C4-2B (cell line): ENCODE results near the gene FRMPD1.

Experiments
- H3K27ac ChIP-seq: fragments of 450-650 bp; 2 replicates; pipeline ENCODE4 v1.5.1; 2017
- ZFX ChIP-seq: fragments of 450-650 bp; IDR thresholded peaks from 2 replicates; pipeline ENCODE4 v1.6.1; 2017
- TF ChIP-seq, protein P1 (sequence below): fragments of 450-650 bp; conservative IDR thresholded peaks from 2 replicates; pipeline ENCODE4 v1.5.1; 2017; ENCODE audit warnings: mild to moderate bottlenecking

The FRMPD1 gene

GRCh38 chr9:37727013-37727412 lies 76.3 kb downstream of the FRMPD1 start:
- no peak for TF ChIP-seq ZFX
- TF ChIP-seq, protein P1, sequence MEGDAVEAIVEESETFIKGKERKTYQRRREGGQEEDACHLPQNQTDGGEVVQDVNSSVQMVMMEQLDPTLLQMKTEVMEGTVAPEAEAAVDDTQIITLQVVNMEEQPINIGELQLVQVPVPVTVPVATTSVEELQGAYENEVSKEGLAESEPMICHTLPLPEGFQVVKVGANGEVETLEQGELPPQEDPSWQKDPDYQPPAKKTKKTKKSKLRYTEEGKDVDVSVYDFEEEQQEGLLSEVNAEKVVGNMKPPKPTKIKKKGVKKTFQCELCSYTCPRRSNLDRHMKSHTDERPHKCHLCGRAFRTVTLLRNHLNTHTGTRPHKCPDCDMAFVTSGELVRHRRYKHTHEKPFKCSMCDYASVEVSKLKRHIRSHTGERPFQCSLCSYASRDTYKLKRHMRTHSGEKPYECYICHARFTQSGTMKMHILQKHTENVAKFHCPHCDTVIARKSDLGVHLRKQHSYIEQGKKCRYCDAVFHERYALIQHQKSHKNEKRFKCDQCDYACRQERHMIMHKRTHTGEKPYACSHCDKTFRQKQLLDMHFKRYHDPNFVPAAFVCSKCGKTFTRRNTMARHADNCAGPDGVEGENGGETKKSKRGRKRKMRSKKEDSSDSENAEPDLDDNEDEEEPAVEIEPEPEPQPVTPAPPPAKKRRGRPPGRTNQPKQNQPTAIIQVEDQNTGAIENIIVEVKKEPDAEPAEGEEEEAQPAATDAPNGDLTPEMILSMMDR: no peak
- no peak overlapping the region for H3K27ac ChIP-seq

GRCh38 chr9:37729499-37729898 lies 78.7 kb downstream of the FRMPD1 start:
- no peak for TF ChIP-seq ZFX
- TF ChIP-seq, protein P1: no peak
- H3K27ac ChIP-seq: no peak overlapping the region

DNA sequence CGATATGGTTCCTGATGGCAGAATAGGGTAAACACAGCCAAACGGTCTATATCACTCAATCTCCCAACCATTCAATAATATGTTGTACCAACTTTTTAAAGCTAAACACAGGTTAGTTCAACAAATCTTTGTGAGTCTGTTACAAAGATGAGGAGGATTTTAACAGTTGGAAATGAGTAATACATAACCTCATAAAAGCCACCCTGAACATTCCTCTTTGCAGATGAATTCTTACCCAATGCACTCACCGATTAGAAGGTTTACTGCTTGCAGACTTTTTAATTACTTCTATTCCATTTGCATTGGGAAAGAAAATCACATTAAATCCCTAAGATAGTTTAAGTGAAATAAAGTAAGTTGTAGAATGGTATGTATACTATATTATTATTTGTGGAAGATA lies 79.5 kb downstream of the FRMPD1 start:
- TF ChIP-seq ZFX: no peak
- TF ChIP-seq, protein P1: no peak
- H3K27ac ChIP-seq: no peak overlapping the region

- TF ChIP-seq ZFX: no peak
- TF ChIP-seq, protein P1: no peak
- no peak overlapping the region for H3K27ac ChIP-seq
Observed at GRCh38 chr9:37730839-37731238, 80.1 kb downstream of the FRMPD1 start.

DNA sequence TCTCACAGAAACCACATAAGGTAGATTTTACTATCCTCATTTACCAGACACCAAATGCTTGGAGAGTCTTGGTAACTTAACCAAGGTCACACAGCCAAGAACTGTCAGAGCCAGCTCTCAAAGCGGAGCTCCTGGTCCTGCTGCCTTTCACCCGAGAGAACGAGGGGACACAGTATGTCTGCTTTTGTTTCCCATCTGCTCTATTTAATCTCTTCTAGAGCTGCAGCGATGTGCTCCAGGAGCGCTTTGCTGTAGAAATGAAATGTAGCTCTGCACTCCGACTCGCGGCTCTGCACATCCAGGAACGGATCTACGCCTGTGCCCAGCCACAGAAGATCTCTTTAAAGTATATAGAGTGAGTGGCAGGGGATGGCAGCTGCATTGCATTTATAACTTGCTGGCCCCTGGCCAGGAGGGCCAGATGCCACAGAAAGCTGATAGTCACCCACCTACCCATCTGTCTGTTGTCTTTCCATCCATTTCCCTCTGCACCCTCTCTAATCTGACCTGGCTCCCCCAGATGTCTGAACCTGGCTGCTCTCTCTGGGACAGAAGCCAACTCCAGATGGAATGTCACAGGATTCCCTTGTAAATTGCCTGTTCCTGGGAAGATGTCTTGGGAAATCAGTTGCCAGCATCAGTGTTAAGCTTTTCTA lies 81.5 kb downstream of the FRMPD1 start:
- H3K27ac ChIP-seq: no peak overlapping the region
- no peak for TF ChIP-seq ZFX
- TF ChIP-seq, protein P1: no peak

- no peak overlapping the region for H3K27ac ChIP-seq
- TF ChIP-seq, protein P1: no peak
- no peak for TF ChIP-seq ZFX
Observed at GRCh38 chr9:37732952-37733351, 82.2 kb downstream of the FRMPD1 start.

DNA sequence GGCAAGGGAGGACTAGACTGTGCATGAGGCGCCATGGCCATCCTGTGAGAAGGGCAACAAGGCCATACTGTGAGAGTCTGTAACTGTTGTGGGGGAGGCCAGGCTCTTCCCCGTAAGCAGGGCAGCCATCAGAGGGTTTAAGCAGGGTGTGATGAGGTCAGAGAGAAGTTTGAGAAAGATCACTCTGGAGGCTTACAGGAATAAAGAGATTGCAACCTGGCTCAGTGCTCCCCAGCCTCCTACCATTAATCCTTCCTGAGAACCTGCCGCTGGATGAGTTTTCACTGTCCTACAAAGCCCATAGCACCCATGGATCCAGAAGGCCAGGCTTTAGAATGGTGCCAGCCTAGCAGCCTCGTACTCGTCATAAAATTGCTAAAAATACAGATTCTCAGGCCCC lies 88.5 kb downstream of the FRMPD1 start:
- TF ChIP-seq, protein P1: no peak
- TF ChIP-seq ZFX: no peak
- H3K27ac ChIP-seq: no peak overlapping the region
